ENCODE results near the gene ATP13A4. TPM values are rescaled to one million over a fixed set of nuclear protein-coding genes. Genes with fewer than 3 reads are reported as not detected.

The ATP13A4 gene
- total RNA-seq, 1 donor from 2014 or later = 0.49 TPM

DNA sequence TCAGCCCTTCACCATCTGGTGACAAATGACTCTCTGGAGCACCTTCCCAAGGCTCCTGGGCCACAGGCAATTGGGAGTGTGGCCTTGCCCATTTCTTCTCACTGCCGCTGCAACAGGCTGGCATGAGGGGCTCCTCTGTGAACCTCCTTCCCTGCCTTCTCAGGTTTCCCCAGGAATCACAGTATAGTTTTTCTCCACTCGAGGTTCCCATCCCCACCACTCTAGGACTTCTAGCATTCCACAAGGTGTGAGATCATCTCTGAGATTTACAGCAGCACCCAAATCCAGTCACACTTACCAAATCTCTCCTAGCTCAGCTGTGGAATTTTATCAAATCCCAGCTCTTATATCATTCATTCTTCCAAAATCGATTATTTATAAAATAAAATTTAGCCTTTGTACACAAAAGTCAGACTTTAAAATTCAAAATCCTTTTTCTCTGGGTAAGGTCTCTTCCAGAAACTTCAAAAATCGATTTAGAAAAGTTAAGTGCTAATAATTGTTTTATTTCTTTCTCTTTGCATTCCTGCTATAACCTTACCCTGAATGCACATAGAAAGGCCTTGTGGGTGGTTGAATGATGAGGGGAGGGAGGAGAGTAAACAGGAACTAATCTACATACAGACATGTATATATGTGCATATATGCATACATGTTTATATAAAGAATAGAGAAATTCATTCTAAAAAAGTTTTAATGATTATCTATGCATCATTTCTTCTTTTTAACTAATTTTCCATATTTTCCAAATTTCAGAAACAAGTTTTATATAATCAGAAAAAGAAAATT, 18.9 kb upstream of the ATP13A4 start:
- TF ChIP-seq, protein P1, sequence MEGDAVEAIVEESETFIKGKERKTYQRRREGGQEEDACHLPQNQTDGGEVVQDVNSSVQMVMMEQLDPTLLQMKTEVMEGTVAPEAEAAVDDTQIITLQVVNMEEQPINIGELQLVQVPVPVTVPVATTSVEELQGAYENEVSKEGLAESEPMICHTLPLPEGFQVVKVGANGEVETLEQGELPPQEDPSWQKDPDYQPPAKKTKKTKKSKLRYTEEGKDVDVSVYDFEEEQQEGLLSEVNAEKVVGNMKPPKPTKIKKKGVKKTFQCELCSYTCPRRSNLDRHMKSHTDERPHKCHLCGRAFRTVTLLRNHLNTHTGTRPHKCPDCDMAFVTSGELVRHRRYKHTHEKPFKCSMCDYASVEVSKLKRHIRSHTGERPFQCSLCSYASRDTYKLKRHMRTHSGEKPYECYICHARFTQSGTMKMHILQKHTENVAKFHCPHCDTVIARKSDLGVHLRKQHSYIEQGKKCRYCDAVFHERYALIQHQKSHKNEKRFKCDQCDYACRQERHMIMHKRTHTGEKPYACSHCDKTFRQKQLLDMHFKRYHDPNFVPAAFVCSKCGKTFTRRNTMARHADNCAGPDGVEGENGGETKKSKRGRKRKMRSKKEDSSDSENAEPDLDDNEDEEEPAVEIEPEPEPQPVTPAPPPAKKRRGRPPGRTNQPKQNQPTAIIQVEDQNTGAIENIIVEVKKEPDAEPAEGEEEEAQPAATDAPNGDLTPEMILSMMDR (IDR thresholded peaks at IDR 0.05; ENCODE audit: unreplicated experiment) = no peak
- Mint-ChIP-seq H3K4me1 (ENCODE audit: unreplicated experiment) (no peaks in the 10 kb centered on the region), H3K9me3 (ENCODE audit: unreplicated experiment) (no peaks in the 10 kb centered on the region), H3K4me3 (ENCODE audit: unreplicated experiment) (no peak overlapping the region), H3K27me3 (ENCODE audit: unreplicated experiment) (no peaks in the 10 kb centered on the region), H3K36me3 (ENCODE audit: low read depth, unreplicated experiment) (no peaks in the 10 kb centered on the region), H3K27ac (ENCODE audit: unreplicated experiment) (no peak overlapping the region)
- DNase-seq (ENCODE audit: low spot score) = no peak

DNA sequence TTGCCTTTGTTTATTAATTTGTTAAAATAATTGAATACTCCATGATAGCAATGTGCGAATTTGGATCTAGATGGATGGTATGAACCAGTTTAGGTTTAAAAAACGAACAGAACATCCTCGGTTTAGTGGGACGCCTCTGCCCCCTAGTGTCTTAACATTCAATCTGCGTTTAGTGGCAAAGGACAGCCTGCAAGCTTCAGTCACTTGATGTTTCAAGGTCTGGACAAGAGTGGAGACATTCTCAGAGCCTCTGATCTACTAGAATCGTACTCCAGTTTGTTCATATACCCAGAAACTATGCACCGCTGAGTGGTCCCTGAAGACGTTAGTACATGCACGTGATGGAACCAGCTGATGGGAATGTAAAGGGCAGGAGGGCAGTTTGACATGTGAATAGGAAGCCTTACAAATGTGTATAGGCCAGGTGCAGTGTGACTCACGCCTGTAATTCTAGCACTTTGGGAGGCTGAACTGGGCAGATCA, 17.8 kb upstream of the ATP13A4 start:
- H3K4me1 Mint-ChIP-seq (ENCODE audit: unreplicated experiment) = peaks cover 2% of the 10 kb centered on the region
- no peaks in the 10 kb centered on the region for H3K27me3 Mint-ChIP-seq (ENCODE audit: unreplicated experiment)
- DNase-seq (ENCODE audit: low spot score) = peak; percentile 66
- TF ChIP-seq, protein P1 (IDR thresholded peaks at IDR 0.05; ENCODE audit: unreplicated experiment) = peak; percentile 75
- no peak overlapping the region for H3K27ac Mint-ChIP-seq (ENCODE audit: unreplicated experiment)
- H3K9me3 Mint-ChIP-seq (ENCODE audit: unreplicated experiment) = no peaks in the 10 kb centered on the region
- H3K36me3 Mint-ChIP-seq (ENCODE audit: low read depth, unreplicated experiment) = no peaks in the 10 kb centered on the region
- no peak overlapping the region for H3K4me3 Mint-ChIP-seq (ENCODE audit: unreplicated experiment)

DNA sequence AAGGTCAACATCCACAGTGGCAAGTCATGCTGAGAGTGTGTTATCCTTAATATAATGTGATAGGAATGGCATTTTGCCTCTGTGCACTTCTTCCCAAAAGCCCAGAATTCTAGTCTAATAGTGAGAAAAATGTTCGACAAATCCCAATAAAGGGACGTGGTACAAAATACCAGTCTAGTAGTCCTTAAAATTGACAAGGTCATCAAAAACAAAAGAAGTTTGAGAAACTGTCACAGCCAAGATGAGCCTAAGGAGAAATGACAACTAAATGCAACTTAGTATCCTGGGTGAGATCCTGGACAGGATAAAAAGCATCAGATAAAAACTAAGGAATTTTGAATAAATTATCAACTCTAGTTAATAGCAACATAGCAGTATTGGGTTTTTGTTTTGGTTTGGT, 14.4 kb upstream of the ATP13A4 start:
- H3K4me1 Mint-ChIP-seq (ENCODE audit: unreplicated experiment) = peaks cover 2% of the 10 kb centered on the region
- H3K4me3 Mint-ChIP-seq (ENCODE audit: unreplicated experiment) = no peak overlapping the region
- DNase-seq (ENCODE audit: low spot score) = no peak
- H3K9me3 Mint-ChIP-seq (ENCODE audit: unreplicated experiment) = no peaks in the 10 kb centered on the region
- TF ChIP-seq, protein P1 (IDR thresholded peaks at IDR 0.05; ENCODE audit: unreplicated experiment) = no peak
- H3K27me3 Mint-ChIP-seq (ENCODE audit: unreplicated experiment) = no peaks in the 10 kb centered on the region
- H3K36me3 Mint-ChIP-seq (ENCODE audit: low read depth, unreplicated experiment) = no peaks in the 10 kb centered on the region
- H3K27ac Mint-ChIP-seq (ENCODE audit: unreplicated experiment) = no peak overlapping the region

DNA sequence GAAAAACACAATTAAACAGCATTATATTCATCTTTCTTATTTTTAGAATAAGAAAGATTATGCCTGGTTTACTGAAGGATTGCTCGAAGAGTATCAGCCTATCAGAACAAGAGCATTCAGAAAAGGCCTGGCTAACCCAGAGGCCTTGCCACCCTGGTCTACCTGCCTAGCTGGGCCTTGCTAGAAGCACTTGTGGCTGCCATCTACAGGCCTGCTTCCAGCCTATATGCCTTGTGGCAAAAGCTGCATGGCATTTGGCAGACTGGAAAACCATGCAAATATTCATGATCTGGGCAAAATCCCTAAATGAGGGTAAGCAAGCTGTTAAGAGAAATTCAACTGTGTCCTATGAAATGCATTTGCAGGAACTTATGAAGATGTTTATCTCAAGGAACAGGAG, 9.3 kb upstream of the ATP13A4 start:
- Mint-ChIP-seq H3K27ac (ENCODE audit: unreplicated experiment) (no peak overlapping the region), H3K9me3 (ENCODE audit: unreplicated experiment) (no peaks in the 10 kb centered on the region), H3K27me3 (ENCODE audit: unreplicated experiment) (peaks cover 1% of the 10 kb centered on the region), H3K36me3 (ENCODE audit: low read depth, unreplicated experiment) (no peaks in the 10 kb centered on the region), H3K4me3 (ENCODE audit: unreplicated experiment) (no peak overlapping the region), H3K4me1 (ENCODE audit: unreplicated experiment) (peaks cover 2% of the 10 kb centered on the region)
- TF ChIP-seq, protein P1 (IDR thresholded peaks at IDR 0.05; ENCODE audit: unreplicated experiment) = no peak
- DNase-seq (ENCODE audit: low spot score) = peak; percentile 21

DNA sequence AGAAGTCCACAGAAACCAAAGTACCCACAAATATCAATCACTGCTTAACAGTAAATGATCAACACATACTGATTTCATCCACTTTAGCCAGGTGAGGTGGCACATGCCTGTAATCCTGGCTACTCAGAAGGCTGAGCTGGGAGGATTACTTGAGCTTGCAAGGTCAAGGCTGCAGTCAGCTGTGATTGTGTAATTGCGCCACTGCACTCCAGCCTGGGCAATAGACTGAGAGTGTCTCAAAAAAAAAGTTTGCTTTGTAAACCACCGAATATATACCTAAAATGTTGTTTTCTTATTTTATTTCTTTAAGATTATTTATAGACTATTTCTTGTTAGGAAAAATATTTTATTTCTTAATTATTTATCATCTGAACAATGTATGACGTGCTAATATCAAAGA, 8.7 kb upstream of the ATP13A4 start:
- no peak for DNase-seq (ENCODE audit: low spot score)
- Mint-ChIP-seq H3K4me1 (ENCODE audit: unreplicated experiment) (peaks cover 2% of the 10 kb centered on the region), H3K9me3 (ENCODE audit: unreplicated experiment) (no peaks in the 10 kb centered on the region), H3K27ac (ENCODE audit: unreplicated experiment) (no peak overlapping the region), H3K36me3 (ENCODE audit: low read depth, unreplicated experiment) (no peaks in the 10 kb centered on the region), H3K4me3 (ENCODE audit: unreplicated experiment) (no peak overlapping the region), H3K27me3 (ENCODE audit: unreplicated experiment) (peaks cover 1% of the 10 kb centered on the region)
- TF ChIP-seq, protein P1 (IDR thresholded peaks at IDR 0.05; ENCODE audit: unreplicated experiment) = no peak
